Measurements from ENCODE around the gene PC. TPM values are rescaled to one million over a fixed set of nuclear protein-coding genes. Genes with fewer than 3 reads are reported as not detected.

PC gene
- 53.4 and 88.6 TPM in 2 replicates for total RNA-seq (2011; cell fraction: chromatin; rRNA removed; ENCODE audit: low replicate concordance)
- total RNA-seq (2011; cell fraction: nucleolus; rRNA removed) = 47.2 and 61.2 TPM in 2 replicates
- total RNA-seq (2011; cell fraction: nucleoplasm; rRNA removed) = 25.8 and 29.3 TPM in 2 replicates
- total RNA-seq (2014; rRNA removed) = 11.1 and 22.7 TPM in 2 replicates
- total RNA-seq (2014; rRNA removed; fragmentation: Illumina TruSeq; extraction: Trizol) = 4.4 and 8.4 TPM in 2 replicates
- total RNA-seq (2015; rRNA removed; fragmentation: Illumina TruSeq; extraction: Trizol) = 8.7 and 9.9 TPM in 2 replicates
- 38.0 and 38.4 TPM in 2 replicates for total RNA-seq (2021)
- polyA plus RNA-seq (2011; rRNA removed) = 6.1 and 11.2 TPM in 2 replicates
- polyA plus RNA-seq (2011; cell fraction: cytosol; rRNA removed) = 5.8 and 9.3 TPM in 2 replicates
- 43.6 and 55.7 TPM in 2 replicates for polyA plus RNA-seq (2011; cell fraction: nucleus; rRNA removed)
- 21.3 and 21.6 TPM in 2 replicates for polyA plus RNA-seq (2012)
- polyA plus RNA-seq (2014; fragmentation: Illumina TruSeq; extraction: Trizol) = 13.7 and 20.7 TPM in 2 replicates
- under 1 TPM; 0.94 to 0.97 TPM for polyA plus RNA-seq (2014; fragmentation: Nextera tagmentation; extraction: Ambion mirVana)
- 10.4 and 26.1 TPM in 2 replicates for polyA plus RNA-seq (2014; rRNA removed)
- polyA minus RNA-seq (2011; rRNA and poly(A)+ RNA removed) = 6.5 and 7.7 TPM in 2 replicates
- 10.8 and 16.8 TPM in 2 replicates for polyA minus RNA-seq (2011; cell fraction: cytosol; rRNA and poly(A)+ RNA removed)
- 13.3 and 13.7 TPM in 2 replicates for polyA minus RNA-seq (2011; cell fraction: nucleus; rRNA and poly(A)+ RNA removed)
- Bru-seq, nascent RNA = percentile 55 among the genes with signal in this experiment
- percentile 45 among the genes with signal in this experiment for BruChase-seq, experiment 1, labeled RNA remaining after a 2-hour chase
- BruChase-seq, experiment 2, labeled RNA remaining after a 6-hour chase = percentile 41 among the genes with signal in this experiment
- long read RNA-seq, experiment 1, full-length matches to known transcripts = 17 of 72 reads
- long read RNA-seq, experiment 1, partial matches to known transcripts = 43 of 72 reads
- long read RNA-seq, experiment 1, other reads (novel, unspliced or antisense) = 12 of 72 reads
- long read RNA-seq, experiment 2, full-length matches to known transcripts = 13 of 25 reads
- long read RNA-seq, experiment 2, partial matches to known transcripts = 5 of 25 reads
- long read RNA-seq, experiment 2, other reads (novel, unspliced or antisense) = 7 of 25 reads
- long read RNA-seq, experiment 3, full-length matches to known transcripts = 4 of 7 reads
- long read RNA-seq, experiment 3, partial matches to known transcripts = 2 of 7 reads
- long read RNA-seq, experiment 3, other reads (novel, unspliced or antisense) = 1 of 7 reads

- ChIA-PET POLR2A (interaction anchor here (0.5 to 1.8 kb wide), 9 partner anchors 8 to 627 kb away, joined by 3 to 9 read pairs (median 3); no protein-coding TSS in a partner anchor), CTCF (ENCODE audit: low intra/inter-chr PET ratio) (no interaction called here)
- Histone ChIP-seq H3K4me3 (peak within 1 kb of the TSS; percentile 81), H3K27ac (ENCODE audit: extremely low read depth, low read depth, low read length) (peak within 1 kb of the TSS; percentile 71), H3K9me3 (replicated peaks; ENCODE audit: control insufficient read depth, insufficient read depth, low read depth, low read length) (no peaks in the 10 kb centered on the region), H3K4me1 (replicated peaks in 1 of 2; ENCODE audit: control insufficient read depth in 2 of 2, insufficient read depth in 2 of 2, low read length in 2 of 2) (peaks cover 9 to 19% of the 10 kb centered on the region in 2 experiments), H3K9me1 (ENCODE audit: control insufficient read depth, insufficient read depth, low read length) (no peaks in the 10 kb centered on the region), H3K4me2 (ENCODE audit: insufficient read depth, low read length) (peak within 1 kb of the TSS; percentile 91), H4K20me1 (replicated peaks; ENCODE audit: control insufficient read depth, insufficient read depth, low read length) (no peaks in the 10 kb centered on the region; the same call in 1 of the 2 replicates), H3K36me3 (ENCODE audit: control insufficient read depth, insufficient read depth, low read length) (peaks cover 8% of the 10 kb centered on the region; the same call in 2 of the 3 replicates), H3K9ac (ENCODE audit: insufficient read depth in 1 of 2, low read depth in 2 of 2, low read length in 2 of 2) (peak within 1 kb of the TSS; percentile 62 to 93), H3K27me3 (ENCODE audit: control insufficient read depth in 2 of 2, insufficient read depth in 2 of 2, low read length in 2 of 2) (no peaks in the 10 kb centered on the region), H2AFZ (ENCODE audit: low read depth, low read length) (peak within 1 kb of the TSS; percentile 98), H3K79me2 (ENCODE audit: control insufficient read depth, insufficient read depth, low read length) (peaks cover 3% of the 10 kb centered on the region; the same call in 1 of the 3 replicates)
- intact Hi-C loops (cut with micrococcal nuclease) = loop anchor here (5.0 kb wide), 1 partner anchor 66 kb away; no protein-coding TSS in a partner anchor
- in situ Hi-C loops (cut with MboI) = no loop called here
- under 1% methylated on average over 62 of the region's 74 CpGs for WGBS (ENCODE audit: insufficient coverage, low coverage, missing lambda C conversion rate)
- peak; percentile 98 for ATAC-seq
- DNase-seq (ENCODE audit: extremely low read depth in 1 of 4, low spot score in 3 of 4) = peak; percentile 98 to 100 (median 98)
- BruUV-seq (replicated peaks) = no TSS peak
- peak; percentile 97 for FAIRE-seq
- TF ChIP-seq TEAD4 (IDR thresholded peaks at IDR 0.05; ENCODE audit: low read length) (peak; percentile 35; the same call in 1 of the 2 replicates), TEAD4 (CRISPR knock-in tag; IDR thresholded peaks at IDR 0.05; ENCODE audit: borderline replicate concordance) (no peak), FOXK2 (conservative IDR thresholded peaks at IDR 0.05 in 1 of 2, IDR thresholded peaks at IDR 0.05 in 1 of 2; ENCODE audit: low read depth in 2 of 2) (peak; percentile 91 to 94), E2F6 (IDR thresholded peaks at IDR 0.05; ENCODE audit: borderline replicate concordance in 1 of 2, extremely low read depth in 1 of 2, insufficient read depth in 1 of 2, insufficient read length in 1 of 2, low read depth in 1 of 2, low read length in 1 of 2, poor library complexity in 1 of 2, severe bottlenecking in 1 of 2) (peak; percentile 96 to 97), ZNF282 (CRISPR knock-in tag; IDR thresholded peaks at IDR 0.05) (0 out of 2 replicates have a peak, but pooled peaks have one; percentile 83), NR4A1 (CRISPR knock-in tag; IDR thresholded peaks at IDR 0.05) (peak; percentile 85; the same call in 1 of the 2 replicates), NR4A1 (tag; IDR thresholded peaks at IDR 0.05) (peak; percentile 28; the same call in 1 of the 2 replicates), ARID4B (CRISPR knock-in tag; IDR thresholded peaks at IDR 0.05) (peak; percentile 96), RFX1 (IDR thresholded peaks at IDR 0.05) (peak; percentile 82)
These were observed at the start of gene PC for GRCh38 chr11:66958232-66958955. TSS of gene PC (minus strand) at chr11:66958383. CDS start at chr11:66872159, 86,224 bp downstream.
